ENCODE measurements around the gene SLC41A2.

Gene SLC41A2

GRCh38 chr12:104964167-104964855 lies 6.2 kb upstream of the SLC41A2 start:
- DNase-seq (ENCODE audit: extremely low read depth, low read depth) = no peak
- no peak overlapping the region for H3K4me3 ChIP-seq (replicated peaks; ENCODE audit: low read depth, low read length)
- TF ChIP-seq, protein P1, sequence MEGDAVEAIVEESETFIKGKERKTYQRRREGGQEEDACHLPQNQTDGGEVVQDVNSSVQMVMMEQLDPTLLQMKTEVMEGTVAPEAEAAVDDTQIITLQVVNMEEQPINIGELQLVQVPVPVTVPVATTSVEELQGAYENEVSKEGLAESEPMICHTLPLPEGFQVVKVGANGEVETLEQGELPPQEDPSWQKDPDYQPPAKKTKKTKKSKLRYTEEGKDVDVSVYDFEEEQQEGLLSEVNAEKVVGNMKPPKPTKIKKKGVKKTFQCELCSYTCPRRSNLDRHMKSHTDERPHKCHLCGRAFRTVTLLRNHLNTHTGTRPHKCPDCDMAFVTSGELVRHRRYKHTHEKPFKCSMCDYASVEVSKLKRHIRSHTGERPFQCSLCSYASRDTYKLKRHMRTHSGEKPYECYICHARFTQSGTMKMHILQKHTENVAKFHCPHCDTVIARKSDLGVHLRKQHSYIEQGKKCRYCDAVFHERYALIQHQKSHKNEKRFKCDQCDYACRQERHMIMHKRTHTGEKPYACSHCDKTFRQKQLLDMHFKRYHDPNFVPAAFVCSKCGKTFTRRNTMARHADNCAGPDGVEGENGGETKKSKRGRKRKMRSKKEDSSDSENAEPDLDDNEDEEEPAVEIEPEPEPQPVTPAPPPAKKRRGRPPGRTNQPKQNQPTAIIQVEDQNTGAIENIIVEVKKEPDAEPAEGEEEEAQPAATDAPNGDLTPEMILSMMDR (IDR thresholded peaks at IDR 0.05; ENCODE audit: low read depth, low read length, missing control alignments) = no peak

DNA sequence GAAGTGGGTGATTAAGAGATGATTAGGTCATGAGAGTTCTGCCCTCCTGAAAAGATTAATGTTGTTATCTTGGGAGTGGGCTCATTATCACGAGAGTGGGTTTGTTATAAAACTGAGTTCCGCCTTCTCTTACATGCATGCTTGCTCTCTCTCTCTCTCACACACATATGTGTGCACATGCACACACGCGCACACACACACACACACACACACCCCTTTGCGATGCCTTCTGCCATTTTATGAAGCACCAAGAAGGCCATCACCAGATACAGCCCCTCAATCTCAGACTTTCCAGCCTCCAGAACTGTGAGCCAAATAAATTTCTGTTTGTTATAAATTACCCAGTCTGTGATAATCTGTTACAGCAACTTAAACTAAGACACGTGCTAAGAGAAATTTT lies 5.7 kb upstream of the SLC41A2 start:
- H3K4me3 ChIP-seq (replicated peaks; ENCODE audit: low read depth, low read length) = no peak overlapping the region
- TF ChIP-seq, protein P1 (IDR thresholded peaks at IDR 0.05; ENCODE audit: low read depth, low read length, missing control alignments) = no peak
- no peak for DNase-seq (ENCODE audit: extremely low read depth, low read depth)

DNA sequence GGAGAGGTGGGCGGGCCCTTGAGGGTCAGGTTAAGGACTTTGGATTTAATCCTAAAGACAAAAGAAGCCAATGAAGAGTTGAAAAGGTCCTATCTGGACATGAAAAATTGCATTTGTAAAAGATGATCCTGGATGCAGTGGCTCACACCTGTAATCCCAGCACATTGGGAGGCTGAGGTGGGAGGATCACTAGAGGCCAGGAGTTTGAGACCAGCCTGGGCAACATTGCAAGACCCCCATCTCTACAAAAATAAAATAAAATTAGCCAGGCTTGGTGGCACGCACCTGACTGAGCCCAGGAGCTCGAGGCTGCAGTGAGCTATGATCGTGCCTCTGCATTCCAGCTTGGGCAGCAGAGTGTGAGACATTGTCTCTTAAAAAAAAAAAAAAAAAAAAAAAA lies 2.4 kb upstream of the SLC41A2 start:
- TF ChIP-seq, protein P1 (IDR thresholded peaks at IDR 0.05; ENCODE audit: low read depth, low read length, missing control alignments) = no peak
- DNase-seq (ENCODE audit: extremely low read depth, low read depth) = no peak
- no peak overlapping the region for H3K4me3 ChIP-seq (replicated peaks; ENCODE audit: low read depth, low read length)

DNA sequence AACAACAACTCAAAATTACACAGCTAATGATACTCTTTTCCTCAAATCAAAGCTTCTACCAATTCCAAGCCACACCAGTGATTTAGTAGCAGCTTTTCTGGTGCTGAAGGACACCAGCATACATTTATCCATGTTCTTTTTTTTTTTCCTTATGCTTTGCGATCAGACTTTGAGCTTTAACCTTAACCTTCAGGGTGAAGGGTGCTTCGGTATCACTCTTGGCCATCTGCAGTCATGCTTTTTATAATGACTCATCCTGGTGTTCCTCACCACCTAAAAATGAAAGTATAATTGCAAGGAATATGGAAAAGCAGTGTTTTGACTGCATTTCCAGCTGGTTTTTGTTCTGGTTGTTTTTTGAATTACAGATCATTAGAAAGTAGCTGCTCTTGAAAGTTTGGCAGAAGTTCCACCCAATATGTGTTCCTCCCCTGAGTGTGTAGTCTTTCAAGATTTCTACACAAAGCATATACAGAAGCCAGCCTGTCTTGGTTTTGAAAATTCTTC lies 1.3 kb upstream of the SLC41A2 start:
- no peak for DNase-seq (ENCODE audit: extremely low read depth, low read depth)
- H3K4me3 ChIP-seq (replicated peaks; ENCODE audit: low read depth, low read length) = no peak overlapping the region
- TF ChIP-seq, protein P1 (IDR thresholded peaks at IDR 0.05; ENCODE audit: low read depth, low read length, missing control alignments) = no peak

DNA sequence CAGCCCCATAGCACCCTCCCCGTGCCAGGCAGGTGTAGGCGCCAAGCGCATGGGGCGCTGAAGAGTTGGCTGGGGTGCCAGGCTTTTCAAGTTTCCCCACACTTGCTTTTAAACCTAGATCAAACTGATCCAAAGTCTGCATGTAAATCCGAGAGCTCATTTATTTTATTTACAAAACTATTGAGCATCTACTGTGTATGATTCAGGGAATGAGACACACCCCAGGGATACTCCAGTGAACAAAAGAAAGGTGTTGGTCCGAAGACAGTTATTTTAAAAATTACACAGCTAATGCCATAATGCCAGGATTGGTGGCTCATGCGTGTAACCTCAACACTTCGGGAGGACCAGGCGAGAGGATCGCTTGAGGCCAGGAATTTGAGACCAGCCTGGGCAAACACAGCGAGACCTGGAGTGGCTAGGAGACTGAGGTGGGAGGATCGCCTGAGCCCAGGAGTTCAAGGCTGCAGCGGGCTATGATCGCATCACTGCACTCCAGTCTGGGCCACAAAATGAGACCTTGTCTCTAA lies 780 bp upstream of the SLC41A2 start:
- H3K4me3 ChIP-seq (replicated peaks; ENCODE audit: low read depth, low read length) = peak overlapping the region; percentile 62
- TF ChIP-seq, protein P1 (IDR thresholded peaks at IDR 0.05; ENCODE audit: low read depth, low read length, missing control alignments) = no peak
- DNase-seq (ENCODE audit: extremely low read depth, low read depth) = no peak

GRCh38 chr12:104957719-104958000 lies 430 bp downstream of the SLC41A2 start:
- H3K4me3 ChIP-seq (replicated peaks; ENCODE audit: low read depth, low read length) = peak overlapping the region; percentile 62
- TF ChIP-seq, protein P1 (IDR thresholded peaks at IDR 0.05; ENCODE audit: low read depth, low read length, missing control alignments) = no peak
- DNase-seq (ENCODE audit: extremely low read depth, low read depth) = no peak

All from HFF-Myc (cell line).